Mucosa of rectum (tissue), 2 donors: ENCODE measurements around the gene LSM14A.

Source experiments
- H3K27ac ChIP-seq, 2 donors: one replicate each; pipeline ENCODE4 v1.7.0; 2013; ENCODE audit warnings: inconsistent platforms in 2 of 2, low read depth in 2 of 2, low read length in 2 of 2
- H3K27me3 ChIP-seq, 2 donors: one replicate each; pipeline ENCODE4 v1.7.0; 2013; ENCODE audit warnings: low read length in 2 of 2; ENCODE audit not compliant: control insufficient read depth in 2 of 2, insufficient read depth in 2 of 2
- H3K36me3 ChIP-seq, 2 donors: one replicate each; pipeline ENCODE4 v1.7.0; 2013; ENCODE audit warnings: low read length in 2 of 2; ENCODE audit not compliant: control insufficient read depth in 2 of 2, insufficient read depth in 2 of 2
- H3K4me1 ChIP-seq, 2 donors: one replicate each; pipeline ENCODE4 v1.7.0; 2013; ENCODE audit warnings: low read length in 2 of 2, mild to moderate bottlenecking in 1 of 2; ENCODE audit not compliant: control insufficient read depth in 2 of 2, insufficient read depth in 2 of 2
- H3K4me3 ChIP-seq, 2 donors: one replicate each; pipeline ENCODE4 v1.7.0; 2013; ENCODE audit warnings: low read length in 2 of 2
- H3K9ac ChIP-seq, 2 donors: one replicate each; pipeline ENCODE4 v1.7.0; 2013; ENCODE audit warnings: low read length in 2 of 2, low read depth in 1 of 2, mild to moderate bottlenecking in 1 of 2
- H3K9me3 ChIP-seq, 2 donors: one replicate each; pipeline ENCODE4 v1.7.0; 2013; ENCODE audit warnings: low read length in 2 of 2; ENCODE audit not compliant: control insufficient read depth in 2 of 2
- donor health status: healthy.
- donor health status: Normal muscosa, but diverticular disease.

Gene LSM14A

DNA sequence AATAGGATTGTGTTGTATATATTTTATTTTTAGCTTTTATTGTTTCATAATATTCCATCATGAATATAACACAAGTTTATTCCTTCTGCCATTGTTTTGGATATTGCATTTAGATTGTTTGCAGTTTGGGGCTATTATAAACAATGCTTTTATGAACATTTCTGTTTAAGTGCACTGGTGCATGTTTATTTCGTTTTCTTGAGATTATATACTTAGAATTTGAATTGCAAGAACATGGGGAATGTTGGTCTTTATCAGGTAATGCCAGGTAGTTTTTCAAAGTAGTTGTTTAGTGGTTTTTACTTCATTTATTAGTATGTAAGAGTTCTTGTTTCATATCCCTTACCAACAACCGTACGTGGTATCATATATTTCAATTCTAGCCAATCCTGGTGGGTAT lies 4.3 kb downstream of the LSM14A start:
- Histone ChIP-seq H3K9me3 (no peaks in the 10 kb centered on the region), H3K4me3 (peak overlapping the region in 1 of 2 donors; percentile 27), H3K36me3 (peaks cover 0 to 3% of the 10 kb centered on the region in 2 donors), H3K27me3 (no peaks in the 10 kb centered on the region), H3K4me1 (peaks cover 22 to 27% of the 10 kb centered on the region in 2 donors), H3K27ac (no peak overlapping the region), H3K9ac (no peak overlapping the region)

DNA sequence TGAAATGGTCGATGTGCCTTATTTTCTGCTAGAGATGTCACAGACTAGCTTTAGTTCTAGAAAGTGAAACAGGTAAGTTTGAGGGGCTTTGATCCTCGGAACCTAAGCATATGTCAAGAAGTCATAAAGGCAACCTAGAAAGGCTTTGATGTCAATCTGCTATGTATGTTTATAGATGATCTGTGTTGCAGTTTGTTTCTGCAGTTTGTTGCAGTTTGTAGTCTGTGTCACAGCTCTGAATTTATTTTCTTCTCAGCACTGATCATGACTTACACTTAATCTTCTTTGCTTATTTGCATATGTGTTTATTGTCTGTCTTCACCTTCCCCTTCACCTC lies 5.9 kb downstream of the LSM14A start:
- H3K4me1 ChIP-seq, result peaks cover 17 to 23% of the 10 kb centered on the region in 2 donors
- H3K9me3 ChIP-seq, result no peaks in the 10 kb centered on the region
- peak overlapping the region in 1 of 2 donors; percentile 20 for H3K4me3 ChIP-seq
- no peaks in the 10 kb centered on the region for H3K27me3 ChIP-seq
- no peak overlapping the region for H3K9ac ChIP-seq
- H3K27ac ChIP-seq, result no peak overlapping the region
- peaks cover 0 to 3% of the 10 kb centered on the region in 2 donors for H3K36me3 ChIP-seq

DNA sequence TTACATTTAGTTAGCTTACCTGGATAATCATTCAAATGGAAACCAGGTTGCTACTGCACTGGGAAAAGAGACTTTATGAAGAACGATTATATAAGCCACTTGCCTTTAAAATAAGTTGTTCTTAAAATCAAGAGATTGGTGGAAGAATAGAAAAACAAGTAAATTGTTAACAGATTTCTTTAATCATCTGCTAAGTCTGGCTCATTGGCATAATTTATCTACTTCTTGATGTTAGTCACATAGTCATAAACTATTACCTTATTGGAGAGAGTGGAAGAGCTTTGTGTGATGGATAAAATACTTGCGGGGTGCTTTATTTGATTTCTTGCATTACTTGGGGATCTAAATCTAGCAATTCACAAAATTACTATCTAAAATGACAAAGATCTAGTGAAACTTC lies 6.8 kb downstream of the LSM14A start:
- Histone ChIP-seq H3K4me3 (no peak overlapping the region), H3K27ac (no peak overlapping the region), H3K9me3 (no peaks in the 10 kb centered on the region), H3K36me3 (peaks cover 0 to 3% of the 10 kb centered on the region in 2 donors), H3K27me3 (no peaks in the 10 kb centered on the region), H3K4me1 (peaks cover 14 to 19% of the 10 kb centered on the region in 2 donors), H3K9ac (no peak overlapping the region)

DNA sequence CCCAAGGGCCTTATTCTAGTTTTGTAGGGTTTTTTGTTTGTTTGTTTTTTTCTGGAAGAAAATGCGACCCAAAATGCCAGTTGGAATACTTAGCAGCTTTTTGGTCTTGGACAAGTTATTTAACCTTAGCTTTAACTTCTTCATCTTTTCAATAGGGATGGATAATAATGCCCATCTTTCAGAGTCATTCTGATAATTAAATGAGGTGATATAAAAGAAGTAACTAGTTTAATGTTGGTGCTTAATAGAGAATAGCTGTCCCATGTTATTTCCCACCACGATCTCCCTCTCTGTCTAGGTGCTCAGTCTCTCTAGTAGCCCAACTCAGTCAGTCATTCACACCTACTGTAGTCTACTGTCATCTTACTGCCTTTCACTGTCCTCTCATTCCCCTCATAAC lies 8.0 kb downstream of the LSM14A start:
- Histone ChIP-seq H3K27me3 (no peaks in the 10 kb centered on the region), H3K27ac (no peak overlapping the region), H3K4me3 (no peak overlapping the region), H3K36me3 (peaks cover 0 to under 1% of the 10 kb centered on the region in 2 donors), H3K9me3 (no peaks in the 10 kb centered on the region), H3K4me1 (peaks cover 16 to 18% of the 10 kb centered on the region in 2 donors), H3K9ac (no peak overlapping the region)

DNA sequence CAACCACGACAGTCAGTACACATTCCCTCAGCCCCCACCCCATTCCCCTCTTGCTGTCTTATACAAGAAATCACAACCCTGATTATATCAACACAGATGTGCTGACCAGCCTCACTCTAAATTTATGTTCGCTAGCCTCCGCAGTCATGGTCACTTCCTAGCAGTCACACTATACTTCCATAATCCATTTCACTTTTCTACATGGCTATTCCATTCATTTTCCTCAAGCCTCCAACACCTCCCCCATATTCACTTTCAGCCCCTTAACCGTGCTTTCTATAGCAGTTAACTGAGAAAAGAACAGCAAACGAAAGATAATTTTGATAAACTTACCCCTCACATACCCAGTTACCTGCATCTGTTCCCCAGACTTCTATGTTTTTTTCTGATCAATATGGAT lies 8.4 kb downstream of the LSM14A start:
- H3K36me3 ChIP-seq, result no peaks in the 10 kb centered on the region
- H3K9me3 ChIP-seq, result no peaks in the 10 kb centered on the region
- no peak overlapping the region for H3K4me3 ChIP-seq
- no peaks in the 10 kb centered on the region for H3K27me3 ChIP-seq
- H3K4me1 ChIP-seq, result peaks cover 16 to 18% of the 10 kb centered on the region in 2 donors
- H3K27ac ChIP-seq, result no peak overlapping the region
- no peak overlapping the region for H3K9ac ChIP-seq

DNA sequence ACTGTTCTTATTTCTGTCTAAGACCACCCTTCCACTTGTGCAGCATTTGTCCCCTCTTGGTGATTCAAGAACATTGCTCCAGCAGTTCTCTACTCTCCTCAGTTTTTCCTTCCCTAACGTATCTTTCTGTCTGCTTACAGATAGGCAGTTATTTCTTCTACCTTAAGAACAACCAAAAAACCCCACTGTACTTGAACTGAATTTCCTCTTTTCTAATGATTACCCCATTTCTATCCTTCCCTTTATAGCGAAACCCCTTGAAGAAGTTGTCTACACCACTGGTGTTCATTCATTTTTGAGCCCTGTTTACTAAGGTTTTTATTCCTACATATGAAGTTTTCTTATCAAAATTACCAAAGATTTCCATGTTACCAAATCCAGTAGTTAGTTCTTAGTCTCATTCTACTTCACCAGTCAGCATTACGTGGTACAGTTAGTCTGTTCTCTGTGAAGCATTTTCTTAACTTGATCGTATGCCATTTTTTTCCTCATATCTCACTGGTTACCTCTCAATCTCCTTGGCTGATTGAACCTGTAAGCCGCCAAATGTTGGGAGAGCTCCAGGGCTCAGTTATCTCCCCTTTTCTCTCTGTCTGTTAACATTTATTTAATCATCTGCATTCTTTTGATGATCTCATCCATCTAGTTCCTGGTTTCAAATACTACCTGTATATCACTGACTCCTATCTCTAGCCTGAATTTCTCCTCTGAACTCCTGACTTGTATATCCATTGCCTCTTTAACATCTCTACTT lies 9.0 kb downstream of the LSM14A start:
- Histone ChIP-seq H3K36me3 (no peaks in the 10 kb centered on the region), H3K27me3 (no peaks in the 10 kb centered on the region), H3K9ac (no peak overlapping the region), H3K27ac (no peak overlapping the region), H3K4me3 (no peak overlapping the region), H3K4me1 (peaks cover 14 to 18% of the 10 kb centered on the region in 2 donors), H3K9me3 (no peaks in the 10 kb centered on the region)

DNA sequence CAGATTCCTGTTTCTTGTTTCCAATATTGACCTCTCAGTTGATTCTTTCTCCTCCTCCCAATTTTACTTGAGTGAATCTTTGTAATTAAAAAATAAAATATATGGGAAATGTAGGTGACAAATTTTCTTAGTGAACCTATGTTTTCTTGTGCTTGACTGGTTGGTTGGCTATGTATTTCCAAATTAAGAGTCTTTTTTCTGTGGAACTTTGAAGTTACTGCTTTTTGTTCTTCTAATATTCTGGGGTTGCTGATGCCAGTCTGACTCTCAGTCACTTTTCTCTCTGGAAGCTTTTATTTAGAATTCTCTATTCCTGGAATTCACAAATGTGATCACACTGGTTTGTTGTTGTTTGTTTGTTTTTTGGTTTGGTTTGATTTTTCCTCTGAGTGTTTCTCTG lies 9.8 kb downstream of the LSM14A start:
- Histone ChIP-seq H3K9ac (no peak overlapping the region), H3K27me3 (no peaks in the 10 kb centered on the region), H3K4me3 (no peak overlapping the region), H3K9me3 (no peaks in the 10 kb centered on the region), H3K27ac (no peak overlapping the region), H3K4me1 (peaks cover 14 to 18% of the 10 kb centered on the region in 2 donors), H3K36me3 (no peaks in the 10 kb centered on the region)

DNA sequence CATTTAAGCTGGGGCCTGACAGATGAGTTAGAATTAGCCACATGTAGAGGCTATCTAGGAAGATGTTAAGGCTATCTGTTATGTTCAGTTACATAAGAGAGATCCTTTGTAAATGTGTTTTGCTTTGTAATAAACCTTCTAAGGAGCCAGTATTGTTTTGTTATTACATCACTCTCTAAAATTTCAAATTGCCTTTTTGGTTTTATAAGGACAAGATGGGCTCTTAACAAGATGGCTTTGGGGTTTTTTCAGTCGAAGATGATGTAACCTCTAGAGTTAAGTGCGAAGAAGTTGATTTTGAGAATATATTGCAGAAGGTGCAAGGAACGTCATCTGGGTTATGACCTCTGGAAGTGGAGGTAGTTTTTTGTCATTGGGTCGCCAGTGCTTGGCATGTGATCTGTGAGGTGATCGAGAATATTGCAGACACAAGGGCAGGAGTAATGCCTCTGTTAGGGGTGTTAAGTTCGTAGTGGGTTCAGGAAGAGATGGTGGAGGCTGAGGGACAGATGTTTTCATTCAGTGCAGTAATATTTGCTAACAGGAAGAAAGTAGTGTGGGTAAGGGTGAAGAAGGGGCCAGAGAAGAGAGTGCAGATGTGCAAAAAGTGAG lies 12.7 kb downstream of the LSM14A start:
- H3K4me1 ChIP-seq, result peaks cover 7 to 8% of the 10 kb centered on the region in 2 donors
- no peaks in the 10 kb centered on the region for H3K27me3 ChIP-seq
- no peaks in the 10 kb centered on the region for H3K9me3 ChIP-seq
- peak overlapping the region in 1 of 2 donors; percentile 17 for H3K4me3 ChIP-seq
- no peak overlapping the region for H3K9ac ChIP-seq
- no peak overlapping the region for H3K27ac ChIP-seq
- no peaks in the 10 kb centered on the region for H3K36me3 ChIP-seq

DNA sequence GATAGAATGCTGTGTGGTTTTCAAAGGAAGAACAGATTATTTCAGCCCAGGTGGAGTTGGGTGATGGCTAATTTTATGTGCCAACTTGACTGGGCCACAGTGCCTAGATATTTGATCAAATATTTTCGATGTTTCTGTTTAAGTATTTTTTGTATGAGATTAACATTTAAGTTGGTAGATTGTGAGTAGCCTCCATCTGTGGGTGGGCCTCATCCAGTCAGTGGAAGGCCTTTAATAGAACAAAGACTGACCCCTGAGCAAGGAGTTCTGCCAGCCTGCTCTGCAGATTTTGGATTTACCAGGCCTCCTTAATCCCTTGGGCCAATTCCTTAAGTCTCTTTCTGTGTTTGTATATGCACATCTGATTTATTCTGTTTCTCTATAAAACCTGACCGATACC lies 13.9 kb downstream of the LSM14A start:
- Histone ChIP-seq H3K9ac (no peak overlapping the region), H3K9me3 (no peaks in the 10 kb centered on the region), H3K27ac (no peak overlapping the region), H3K36me3 (no peaks in the 10 kb centered on the region), H3K4me1 (peaks cover 7 to 8% of the 10 kb centered on the region in 2 donors), H3K27me3 (no peaks in the 10 kb centered on the region), H3K4me3 (no peak overlapping the region)

DNA sequence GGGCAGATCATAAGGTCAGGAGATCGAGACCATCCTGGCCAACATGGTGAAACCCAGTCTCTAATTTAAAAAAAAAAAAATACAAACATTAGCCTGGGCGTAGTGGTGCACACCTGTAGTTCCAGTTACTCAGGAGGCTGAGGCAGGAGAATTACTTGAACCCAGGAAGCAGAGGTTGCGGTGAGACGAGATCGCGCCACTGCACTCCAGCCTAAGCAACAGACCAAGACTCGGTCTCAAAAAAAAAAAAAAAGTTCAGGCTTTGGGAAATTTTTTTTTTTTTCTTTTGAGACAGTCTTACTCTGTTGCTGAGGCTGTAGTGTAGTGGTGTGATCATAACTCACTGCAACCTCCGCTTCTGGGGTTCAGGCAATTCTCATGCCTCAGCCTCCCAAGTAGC lies 14.7 kb downstream of the LSM14A start:
- Histone ChIP-seq H3K9ac (no peak overlapping the region), H3K4me3 (no peak overlapping the region), H3K4me1 (peaks cover 7 to 8% of the 10 kb centered on the region in 2 donors)

More for the DNA sequence above, 14.7 kb downstream of the LSM14A start:
- no peaks in the 10 kb centered on the region for H3K27me3 ChIP-seq
- no peaks in the 10 kb centered on the region for H3K9me3 ChIP-seq
- H3K27ac ChIP-seq, result no peak overlapping the region
- H3K36me3 ChIP-seq, result no peaks in the 10 kb centered on the region
